Uterus (tissue), 4 donors: Measurements from ENCODE around the gene TTC12. TPM values are rescaled to one million over a fixed set of nuclear protein-coding genes. Genes with fewer than 3 reads are reported as not detected.

Experiments
- DNase-seq, 2 donors: peaks; one replicate each; pipeline ENCODE4 v3.0.0-alpha.2; 2019 to 2020
- H3K27ac ChIP-seq, 2 donors: fragments of 200-600 bp; sonication (generic); 1 replicate in 1 of 2; 2 replicates in 1 of 2; pipeline ENCODE4 v1.5.1; 2016 to 2018
- H3K27me3 ChIP-seq, 2 donors: fragments of 200-600 bp; sonication (generic); one replicate each; pipeline ENCODE4 v1.5.1; 2018 to 2019; ENCODE audit warnings: control low read depth in 1 of 2
- H3K36me3 ChIP-seq, 2 donors: fragments of 200-600 bp; sonication (generic); one replicate each; pipeline ENCODE4 v1.5.1; 2019; ENCODE audit warnings: control low read depth in 1 of 2
- H3K4me1 ChIP-seq, 2 donors: fragments of 200-600 bp; sonication (generic); one replicate each; pipeline ENCODE4 v1.5.1; 2018 to 2019; ENCODE audit warnings: control low read depth in 1 of 2
- H3K4me3 ChIP-seq, 2 donors: fragments of 200-600 bp; sonication (generic); 1 replicate in 1 of 2; 2 replicates in 1 of 2; pipeline ENCODE4 v1.5.1; 2018 to 2019; ENCODE audit warnings: mild to moderate bottlenecking in 1 of 2
- H3K9me3 ChIP-seq, 2 donors: fragments of 200-600 bp; sonication (generic); one replicate each; pipeline ENCODE4 v1.5.1; 2019; ENCODE audit warnings: control low read depth in 1 of 2
- CTCF ChIP-seq, 4 experiments: fragments of 200-600 bp in 2 of 4; fragments of 450-650 bp in 2 of 4; sonication (generic) in 2 of 4; IDR thresholded peaks; one replicate each; pipeline ENCODE4 v1.5.1; 2016 to 2019; ENCODE audit warnings: antibody characterized with exemption in 4 of 4, mild to moderate bottlenecking in 2 of 4, moderate library complexity in 1 of 4
- POLR2A ChIP-seq, 2 donors: fragments of 450-650 bp; IDR thresholded peaks; one replicate each; pipeline ENCODE4 v1.6.1; 2016; ENCODE audit warnings: antibody characterized with exemption in 2 of 2, mild to moderate bottlenecking in 1 of 2, moderate library complexity in 1 of 2
- intact Hi-C: fragments of 100-400 bp; cut with DNase I; formaldehyde crosslinking; loops from one replicate; pipeline ENCODE4 v1.15.1; 2023; ENCODE audit warnings: low total_unique reads
- total RNA-seq, 4 donors: library from RNA; depleted of rRNA in 3 of 4; stranded (reverse); fragments of >200 nt in 3 of 4; gene quantifications; one replicate each; pipeline versions ENCODE4 v1.1.0 to v1.2.4, GENCODE V29; 2014 to 2023
- donor health status: DM: yes; HTN: yes; CAD: no.

TTC12 gene
- total RNA-seq, result 10 to 100 TPM in 2 of 4 donors, 1 to 10 TPM in 2; 2.4 to 27.5 (median 17.1) TPM

GRCh38 chr11:113314389-113315301 lies at the start of gene TTC12:
Gene TTC12 (plus strand): TSS chr11:113314583. CDS start chr11:113316258, 1,675 bp downstream.
- Histone ChIP-seq H3K27me3 (no peaks in the 10 kb centered on the region), H3K36me3 (no peaks in the 10 kb centered on the region), H3K4me3 (peak within 1 kb of the TSS; percentile 61 to 62), H3K9me3 (no peaks in the 10 kb centered on the region), H3K4me1 (peaks cover 0 to 8% of the 10 kb centered on the region in 2 donors), H3K27ac (peak within 1 kb of the TSS; percentile 84 to 86)
- TF ChIP-seq CTCF (IDR thresholded peaks at IDR 0.05), result no peak
- peak in 1 of 2 donors; percentile 60 for TF ChIP-seq POLR2A (IDR thresholded peaks at IDR 0.05)
- peak; percentile 90 to 91 for DNase-seq
- intact Hi-C loops, result no loop called here

DNA sequence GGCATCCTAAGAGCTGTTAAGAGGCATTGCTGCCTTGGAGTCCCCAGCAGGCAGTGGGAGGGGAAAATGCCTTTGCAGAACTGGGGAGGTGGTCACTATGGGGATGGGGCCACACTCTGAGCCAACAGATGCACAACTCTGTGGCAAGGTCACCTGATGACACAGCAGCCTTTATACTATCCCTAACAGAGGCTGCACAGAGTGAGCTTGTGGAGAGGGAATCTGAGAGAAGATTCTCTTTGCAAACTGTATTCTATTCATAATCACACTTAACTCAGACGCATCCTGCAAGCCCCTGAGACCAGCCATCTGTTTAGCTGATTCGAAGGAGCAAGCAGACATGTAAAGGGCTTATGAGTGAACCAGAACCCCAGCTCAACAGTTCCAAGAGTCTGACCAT lies 49.0 kb upstream of the TTC12 start:
- Histone ChIP-seq H3K9me3 (no peaks in the 10 kb centered on the region), H3K4me1 (no peaks in the 10 kb centered on the region), H3K36me3 (no peaks in the 10 kb centered on the region), H3K4me3 (no peak overlapping the region), H3K27ac (no peak overlapping the region), H3K27me3 (no peaks in the 10 kb centered on the region)
- no peak for DNase-seq
- TF ChIP-seq CTCF (IDR thresholded peaks at IDR 0.05) (no peak), POLR2A (IDR thresholded peaks at IDR 0.05) (no peak)
- intact Hi-C loops, result no loop called here

DNA sequence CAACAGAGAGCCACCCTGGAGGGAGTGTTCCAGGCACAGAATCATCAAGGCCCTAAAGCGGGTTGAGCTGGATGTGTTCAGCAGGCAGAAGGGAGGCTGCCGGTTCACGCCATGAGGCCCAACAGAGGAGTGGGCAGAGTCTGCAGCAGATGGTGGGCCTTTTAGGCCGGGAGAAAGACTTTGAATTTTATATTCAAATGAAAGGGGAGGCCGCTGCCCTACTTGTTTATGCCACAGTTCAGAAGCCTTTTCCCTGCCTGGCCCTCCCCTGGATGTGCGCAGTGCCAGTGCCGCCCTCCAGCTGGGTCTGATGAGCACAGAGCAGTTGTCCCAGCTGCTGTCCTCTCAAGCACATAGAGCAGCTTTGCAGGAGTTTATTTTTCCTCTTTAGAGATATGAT lies 46.9 kb upstream of the TTC12 start:
- H3K27ac ChIP-seq, result no peak overlapping the region
- no peak for TF ChIP-seq POLR2A (IDR thresholded peaks at IDR 0.05)
- no peaks in the 10 kb centered on the region for H3K27me3 ChIP-seq
- H3K4me1 ChIP-seq, result no peaks in the 10 kb centered on the region
- H3K4me3 ChIP-seq, result no peak overlapping the region
- H3K36me3 ChIP-seq, result no peaks in the 10 kb centered on the region
- intact Hi-C loops, result no loop called here
- no peak for DNase-seq
- H3K9me3 ChIP-seq, result no peaks in the 10 kb centered on the region

- Histone ChIP-seq H3K4me3 (no peak overlapping the region), H3K27ac (no peak overlapping the region), H3K27me3 (no peaks in the 10 kb centered on the region), H3K9me3 (no peaks in the 10 kb centered on the region), H3K36me3 (no peaks in the 10 kb centered on the region), H3K4me1 (no peaks in the 10 kb centered on the region)
- no peak for DNase-seq
- TF ChIP-seq CTCF (IDR thresholded peaks at IDR 0.05), result no peak
- no peak for TF ChIP-seq POLR2A (IDR thresholded peaks at IDR 0.05)
- intact Hi-C loops, result no loop called here
Observed at GRCh38 chr11:113269096-113269495, 45.3 kb upstream of the TTC12 start.

DNA sequence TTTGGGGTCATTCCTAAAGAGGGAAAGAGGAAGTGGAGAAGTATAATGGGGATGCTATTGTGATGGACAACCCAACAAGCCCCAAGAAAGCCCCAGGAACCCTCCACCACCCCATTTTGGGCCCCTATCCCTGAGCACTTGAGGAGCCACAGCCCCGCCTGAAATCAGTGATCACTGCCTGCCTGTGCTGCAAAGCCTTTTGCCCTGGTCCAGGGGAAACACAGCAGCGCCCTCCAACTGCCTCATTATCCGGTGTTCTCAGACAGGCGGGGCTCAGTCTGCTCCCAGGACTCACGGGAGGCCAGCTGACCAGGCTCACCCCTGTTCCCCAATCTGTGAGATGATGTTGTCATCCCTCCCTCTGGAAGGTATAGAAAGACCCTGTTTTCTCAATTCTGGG lies 44.7 kb upstream of the TTC12 start:
- no peaks in the 10 kb centered on the region for H3K27me3 ChIP-seq
- DNase-seq, result no peak
- no peaks in the 10 kb centered on the region for H3K9me3 ChIP-seq
- H3K27ac ChIP-seq, result no peak overlapping the region
- intact Hi-C loops, result no loop called here
- TF ChIP-seq POLR2A (IDR thresholded peaks at IDR 0.05), result no peak
- no peak for TF ChIP-seq CTCF (IDR thresholded peaks at IDR 0.05)
- H3K4me1 ChIP-seq, result no peaks in the 10 kb centered on the region
- no peak overlapping the region for H3K4me3 ChIP-seq
- H3K36me3 ChIP-seq, result no peaks in the 10 kb centered on the region
